ENCODE measurements around the gene BBOX1.

The BBOX1 gene

GRCh38 chr11:27025312-27025955, 15.2 kb upstream of the BBOX1 start:
- no peak for DNase-seq (ENCODE audit: low spot score)

DNA sequence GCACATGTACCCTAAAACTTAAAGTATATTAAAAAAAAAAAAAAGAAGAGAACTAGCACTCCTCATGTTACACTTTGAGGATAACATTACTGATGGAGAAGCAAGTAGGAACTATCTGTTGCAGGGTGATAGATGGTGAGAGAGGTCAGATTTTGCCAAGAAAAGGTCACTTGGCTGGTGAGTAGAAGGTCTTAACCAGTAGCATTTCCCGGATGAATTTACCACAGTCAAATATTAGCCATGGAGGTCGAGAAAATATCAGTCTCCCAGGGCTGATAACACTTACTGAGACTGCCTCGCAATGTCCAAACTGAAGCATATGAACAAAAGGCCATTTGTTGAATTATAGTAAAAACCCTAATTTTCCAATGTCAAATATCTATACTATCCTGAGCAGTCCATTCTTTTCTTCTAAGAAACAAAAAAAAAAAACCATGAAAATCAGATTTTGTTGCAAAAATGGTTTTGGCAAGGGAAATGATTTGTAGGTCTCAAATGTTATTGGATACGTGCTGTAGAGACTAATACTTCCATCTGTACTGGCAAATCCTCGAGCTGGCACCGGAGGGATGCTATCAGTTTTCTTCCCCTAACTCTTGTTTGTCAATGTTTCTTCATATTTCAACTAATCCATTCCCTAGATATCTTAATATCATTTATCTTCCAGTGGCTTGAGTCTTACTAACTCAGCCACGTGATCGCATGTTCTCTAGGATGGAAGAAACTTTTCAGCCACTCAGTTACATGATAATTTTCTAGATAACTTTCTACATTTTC, 14.5 kb upstream of the BBOX1 start:
- no peak for DNase-seq (ENCODE audit: low spot score)

DNA sequence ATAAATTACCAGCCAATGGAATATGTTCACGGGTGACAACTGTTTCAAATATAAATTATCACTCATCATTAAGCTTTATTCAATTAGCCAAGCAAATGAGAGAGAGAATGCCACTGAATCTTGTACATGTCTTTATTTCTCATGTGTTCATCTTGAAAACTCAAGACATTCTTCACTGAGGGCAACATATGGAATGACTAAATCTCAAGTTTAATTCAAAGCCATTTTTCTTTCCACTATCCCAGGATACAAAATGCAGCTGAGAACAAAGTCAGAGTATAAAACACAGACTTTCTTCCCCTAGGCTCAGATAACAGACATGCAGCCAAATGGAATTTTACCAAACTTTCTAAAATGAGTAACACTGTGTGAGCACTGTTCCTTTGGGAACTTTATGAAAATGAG, 12.1 kb upstream of the BBOX1 start:
- no peak for DNase-seq (ENCODE audit: low spot score)

DNA sequence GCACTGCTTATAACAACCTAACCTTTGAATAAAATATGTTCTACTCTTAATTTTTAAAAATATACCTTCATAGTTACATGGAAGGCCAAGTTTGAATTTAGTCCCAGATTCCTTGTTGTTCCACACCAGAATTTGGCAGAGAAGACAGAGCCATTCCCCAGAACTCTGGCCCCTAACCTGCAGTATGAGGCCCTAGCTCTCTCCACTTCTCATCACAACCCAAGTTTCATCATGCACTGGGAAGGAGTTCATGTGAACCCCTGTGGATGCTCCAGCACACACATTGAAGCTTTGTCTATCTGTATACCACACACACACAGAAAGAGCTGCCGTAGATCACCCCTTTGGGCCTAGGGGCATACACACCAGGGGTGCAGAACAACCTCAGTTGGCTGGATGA, 10.6 kb upstream of the BBOX1 start:
- no peak for DNase-seq (ENCODE audit: low spot score)

GRCh38 chr11:27031754-27032153, 8.9 kb upstream of the BBOX1 start:
- DNase-seq (ENCODE audit: low spot score): no peak

DNA sequence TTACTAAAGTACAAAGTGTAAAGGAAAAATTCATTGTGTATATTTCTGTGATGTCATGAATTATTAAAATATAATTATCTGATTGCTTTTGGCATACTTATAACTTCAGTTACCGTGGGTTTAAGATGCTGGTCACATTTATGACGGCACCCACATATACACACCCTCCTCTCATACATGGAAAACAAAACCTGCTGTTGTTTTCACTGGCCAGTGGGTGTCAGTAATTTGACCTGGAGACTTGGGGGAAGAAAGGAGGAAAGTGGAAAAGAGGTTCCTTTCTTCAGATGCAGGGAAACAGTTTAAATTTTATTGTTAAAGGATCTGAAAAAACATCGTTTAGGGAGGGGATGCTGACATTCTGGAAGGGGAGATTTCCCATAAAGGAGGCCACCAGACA, 742 bp upstream of the BBOX1 start:
- DNase-seq (ENCODE audit: low spot score): no peak

DNA sequence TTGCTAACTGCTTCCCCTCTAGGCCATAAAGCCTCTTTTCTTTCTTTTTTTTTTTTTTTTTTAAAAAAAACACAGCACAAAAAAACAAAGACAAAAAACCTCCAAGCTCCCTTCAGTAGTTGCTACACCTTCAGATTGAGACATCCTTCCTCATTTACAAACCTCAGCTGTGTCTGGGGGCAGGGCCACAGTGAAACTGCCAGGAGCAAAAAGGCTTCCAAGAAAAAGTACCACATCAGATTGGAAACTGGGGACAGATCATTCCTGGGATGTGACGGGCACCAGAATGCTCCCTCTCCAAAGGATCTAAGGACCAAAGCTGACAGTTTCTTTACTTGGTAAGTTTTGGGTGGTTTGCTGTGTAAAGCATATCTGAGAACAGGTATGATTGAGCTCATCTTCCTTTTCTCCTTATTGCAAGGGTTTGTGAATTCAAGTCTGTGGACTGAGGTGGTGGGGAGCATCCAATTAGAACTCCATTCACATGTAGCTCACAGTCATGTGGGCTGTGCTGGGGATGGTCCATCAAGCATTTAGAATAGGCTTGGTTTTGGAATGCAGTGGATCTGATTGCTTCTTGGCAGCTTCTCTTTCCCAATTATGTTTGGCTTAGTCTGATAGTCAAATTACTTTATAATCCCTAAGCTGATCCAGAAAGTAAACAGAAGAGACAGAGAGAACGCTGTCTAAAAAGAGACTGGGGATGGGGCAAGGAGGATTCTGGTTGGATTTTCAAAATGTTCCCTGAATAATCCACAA, 705 bp downstream of the BBOX1 start:
- DNase-seq (ENCODE audit: low spot score): no peak

- DNase-seq (ENCODE audit: low spot score): no peak
Observed at GRCh38 chr11:27046956-27047355, 6.3 kb downstream of the BBOX1 start.

DNA sequence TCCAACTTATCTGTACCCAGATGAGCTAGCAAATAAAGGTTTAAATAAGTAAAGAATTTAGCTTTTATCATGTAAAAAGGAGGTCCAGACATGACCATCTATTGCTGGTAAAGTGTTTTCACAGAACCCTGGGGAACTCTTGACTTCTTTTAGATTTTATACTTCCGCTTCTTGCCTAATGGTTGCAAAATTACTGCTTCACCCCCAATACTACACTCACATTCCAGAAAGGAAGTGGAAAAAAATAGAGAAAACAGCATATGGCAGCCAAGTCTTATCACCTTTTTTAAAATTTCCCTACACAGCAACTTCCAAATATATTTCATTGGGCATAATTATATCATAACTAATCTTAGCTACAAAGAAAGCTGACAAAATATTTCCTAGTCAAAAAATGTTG, 12.1 kb downstream of the BBOX1 start:
- DNase-seq (ENCODE audit: low spot score): no peak

GRCh38 chr11:27055065-27055682, 14.6 kb downstream of the BBOX1 start:
- no peak for DNase-seq (ENCODE audit: low spot score)

DNA sequence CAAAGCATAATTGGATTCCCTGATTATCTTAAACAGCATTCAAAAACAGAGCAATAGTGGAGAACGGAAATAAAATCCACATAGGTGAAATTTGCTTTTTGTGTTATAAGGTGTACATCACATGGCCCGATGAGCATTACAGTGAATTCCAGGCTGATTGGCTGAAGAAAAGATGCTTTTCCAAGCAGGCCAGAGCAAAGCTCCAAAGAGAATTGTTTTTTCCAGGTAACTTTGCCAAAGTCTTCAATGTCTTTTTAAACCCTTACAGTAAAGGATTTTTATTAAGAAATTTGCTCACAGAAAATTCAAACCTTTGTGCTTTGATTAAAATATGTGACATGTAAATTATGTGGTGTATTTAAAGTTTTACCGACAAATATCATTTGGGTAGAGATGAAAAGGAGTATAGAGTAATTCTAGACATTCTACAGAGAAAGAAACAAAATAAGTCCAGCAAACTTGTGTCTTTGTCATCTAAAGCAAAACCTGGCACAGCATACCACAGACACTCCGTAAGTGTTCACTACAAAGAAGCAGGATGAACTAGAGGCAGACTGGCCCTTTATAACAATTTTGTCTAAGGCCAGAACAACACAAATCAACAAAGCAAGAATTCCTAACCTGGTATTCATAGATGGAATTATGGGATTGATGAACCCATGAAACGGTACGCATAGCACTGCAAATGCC, 16.6 kb downstream of the BBOX1 start:
- no peak for DNase-seq (ENCODE audit: low spot score)

DNA sequence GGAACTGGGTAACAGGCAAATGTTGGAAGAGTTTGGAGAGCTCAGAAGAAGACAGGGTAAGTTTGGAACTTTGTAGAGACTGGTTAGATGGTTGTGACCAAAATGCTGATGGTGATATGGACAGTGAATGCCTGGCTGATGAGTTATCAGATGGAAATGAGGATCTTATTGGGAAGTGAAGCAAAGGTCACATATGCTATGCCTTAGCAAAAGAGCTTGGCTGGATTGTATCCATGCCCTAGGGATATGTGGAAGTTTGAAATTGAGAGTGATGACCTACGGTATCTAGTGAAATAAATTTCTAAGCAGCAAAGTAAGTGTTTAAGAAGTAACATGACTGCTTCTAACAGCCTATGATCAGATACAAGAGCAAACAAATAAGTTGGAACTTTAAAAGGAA, 17.8 kb downstream of the BBOX1 start:
- no peak for DNase-seq (ENCODE audit: low spot score)

GRCh38 chr11:27059431-27059830, 18.8 kb downstream of the BBOX1 start:
- no peak for DNase-seq (ENCODE audit: low spot score)

GRCh38 chr11:27060816-27061460, 20.3 kb downstream of the BBOX1 start:
- DNase-seq (ENCODE audit: low spot score): no peak

DNA sequence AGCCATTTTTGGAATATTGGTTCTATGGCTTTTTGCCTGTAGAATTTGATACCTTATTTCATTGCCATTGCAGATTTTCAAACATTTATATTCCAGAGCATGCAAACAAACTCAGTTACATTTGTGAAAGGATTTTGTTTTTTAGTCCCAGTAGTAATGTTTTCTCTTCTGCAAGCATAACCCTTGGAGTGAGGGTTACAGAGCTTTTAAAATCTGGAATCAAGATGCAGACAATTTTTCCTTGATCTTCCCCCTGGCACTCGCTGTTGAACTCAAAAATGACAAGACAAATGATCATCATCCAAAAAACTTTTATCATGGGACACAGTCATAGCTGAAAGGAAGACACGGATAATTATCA, 20.8 kb downstream of the BBOX1 start:
- DNase-seq (ENCODE audit: low spot score): no peak

GRCh38 chr11:27064086-27064485, 23.5 kb downstream of the BBOX1 start:
- DNase-seq (ENCODE audit: low spot score): no peak

DNA sequence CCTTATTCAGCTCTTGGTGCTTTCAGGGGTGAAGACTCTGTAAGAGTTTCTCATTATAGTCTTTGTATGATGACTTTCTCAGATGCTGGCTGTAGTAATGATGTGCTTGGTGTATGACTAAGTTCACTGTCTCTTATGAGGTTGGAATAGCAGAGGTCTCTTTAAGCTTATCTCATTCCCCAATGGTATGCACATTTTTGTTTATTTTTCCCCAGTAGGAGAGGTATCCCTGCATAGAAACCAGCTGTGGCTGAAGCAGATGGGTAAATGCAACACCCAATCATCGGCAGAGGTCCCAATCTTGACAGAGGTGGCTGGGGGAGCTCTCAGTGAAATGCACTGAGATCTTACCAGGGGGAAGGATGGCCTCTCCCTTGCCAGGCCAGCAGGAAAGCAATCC, 34.6 kb downstream of the BBOX1 start:
- no peak for DNase-seq (ENCODE audit: low spot score)

GRCh38 chr11:27075655-27076054, 35.0 kb downstream of the BBOX1 start:
- DNase-seq (ENCODE audit: low spot score): no peak

DNA sequence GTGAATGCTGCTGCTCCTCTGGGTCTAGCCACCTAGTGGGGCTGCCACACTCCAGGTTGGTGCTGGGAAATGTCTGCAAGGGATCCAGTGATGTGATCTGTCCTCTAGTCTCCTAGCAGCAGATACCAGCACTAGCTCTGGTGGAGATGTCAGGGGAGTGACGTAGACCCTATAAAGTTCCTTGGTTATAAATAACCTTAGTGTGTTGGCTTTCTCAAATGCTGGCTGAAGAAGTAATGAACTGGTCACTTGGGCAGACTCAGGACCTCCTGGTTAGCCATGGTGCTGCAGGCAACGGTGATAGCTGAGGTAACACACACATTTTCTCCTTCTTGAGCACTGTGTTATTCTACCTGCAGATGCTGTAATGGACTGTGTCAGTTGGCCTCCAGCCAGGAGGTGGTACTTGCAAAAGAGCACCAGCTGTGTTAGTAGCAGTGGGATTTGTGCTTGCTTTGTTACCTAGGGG, 35.5 kb downstream of the BBOX1 start:
- DNase-seq (ENCODE audit: low spot score): no peak

GRCh38 chr11:27081056-27081455, 40.4 kb downstream of the BBOX1 start:
- DNase-seq (ENCODE audit: low spot score): no peak

GRCh38 chr11:27083241-27083640, 42.6 kb downstream of the BBOX1 start:
- DNase-seq (ENCODE audit: low spot score): no peak

DNA sequence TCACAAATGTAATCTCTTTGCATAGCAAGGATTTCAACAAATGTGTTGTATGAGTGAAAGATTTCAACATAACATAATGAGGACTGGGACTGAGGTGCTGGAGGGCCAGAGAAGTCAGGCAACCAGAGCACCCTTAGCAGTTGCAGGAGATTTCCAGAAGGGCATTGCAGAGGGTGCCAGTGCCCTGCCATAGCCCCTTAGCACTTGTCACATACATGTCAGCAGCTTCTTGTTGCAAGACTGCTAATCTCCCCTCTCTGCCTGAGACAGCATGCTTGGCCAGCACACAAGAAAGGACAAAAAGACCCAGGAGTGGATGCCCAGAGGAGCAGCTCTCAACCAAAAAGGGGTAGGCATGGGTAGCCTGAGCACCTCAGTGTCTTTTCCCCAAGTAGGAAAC, 43.2 kb downstream of the BBOX1 start:
- no peak for DNase-seq (ENCODE audit: low spot score)
